ENCODE results near the gene LRRK1. TPM values are rescaled to one million over a fixed set of nuclear protein-coding genes. Genes with fewer than 3 reads are reported as not detected.

LRRK1 gene
- total RNA-seq, 1 donor: 20.2 TPM

GRCh38 chr15:101035611-101036010 lies 116.5 kb downstream of the LRRK1 start:
- peak in 2 of 3 donors; percentile 61 to 86 for DNase-seq (ENCODE audit: low read depth in 2 of 3, low spot score in 2 of 3)

GRCh38 chr15:101036189-101036588 lies 117.0 kb downstream of the LRRK1 start:
- no peak for DNase-seq (ENCODE audit: low read depth in 2 of 3, low spot score in 2 of 3)

- no peak for DNase-seq (ENCODE audit: low read depth in 2 of 3, low spot score in 2 of 3)
These were observed 118.1 kb downstream of the LRRK1 start for GRCh38 chr15:101037090-101037830.

- DNase-seq (ENCODE audit: low read depth in 2 of 3, low spot score in 2 of 3): no peak
These were observed 119.3 kb downstream of the LRRK1 start for GRCh38 chr15:101038327-101039003.

GRCh38 chr15:101039461-101039860 lies 120.3 kb downstream of the LRRK1 start:
- no peak for DNase-seq (ENCODE audit: low read depth in 2 of 3, low spot score in 2 of 3)

GRCh38 chr15:101042320-101042719 lies 123.2 kb downstream of the LRRK1 start:
- DNase-seq (ENCODE audit: low read depth in 2 of 3, low spot score in 2 of 3): no peak

- no peak for DNase-seq (ENCODE audit: low read depth in 2 of 3, low spot score in 2 of 3)
These were observed 123.9 kb downstream of the LRRK1 start for GRCh38 chr15:101043011-101043410.

GRCh38 chr15:101043911-101044624 lies 124.9 kb downstream of the LRRK1 start:
- DNase-seq (ENCODE audit: low read depth in 2 of 3, low spot score in 2 of 3): no peak

- no peak for DNase-seq (ENCODE audit: low read depth in 2 of 3, low spot score in 2 of 3)
These were observed 125.6 kb downstream of the LRRK1 start for GRCh38 chr15:101044625-101045235.

GRCh38 chr15:101045236-101045646 lies 126.1 kb downstream of the LRRK1 start:
- no peak for DNase-seq (ENCODE audit: low read depth in 2 of 3, low spot score in 2 of 3)

- no peak for DNase-seq (ENCODE audit: low read depth in 2 of 3, low spot score in 2 of 3)
These were observed 126.9 kb downstream of the LRRK1 start for GRCh38 chr15:101045835-101046691.

- DNase-seq (ENCODE audit: low read depth in 2 of 3, low spot score in 2 of 3): no peak
These were observed 127.7 kb downstream of the LRRK1 start for GRCh38 chr15:101046826-101047225.

GRCh38 chr15:101047301-101047781 lies 128.2 kb downstream of the LRRK1 start:
- DNase-seq (ENCODE audit: low read depth in 2 of 3, low spot score in 2 of 3): no peak

- no peak for DNase-seq (ENCODE audit: low read depth in 2 of 3, low spot score in 2 of 3)
These were observed 129.0 kb downstream of the LRRK1 start for GRCh38 chr15:101048176-101048575.

GRCh38 chr15:101048581-101049030 lies 129.4 kb downstream of the LRRK1 start:
- no peak for DNase-seq (ENCODE audit: low read depth in 2 of 3, low spot score in 2 of 3)

GRCh38 chr15:101049282-101049681 lies 130.1 kb downstream of the LRRK1 start:
- no peak for DNase-seq (ENCODE audit: low read depth in 2 of 3, low spot score in 2 of 3)

GRCh38 chr15:101049856-101050622 lies 130.9 kb downstream of the LRRK1 start:
- no peak for DNase-seq (ENCODE audit: low read depth in 2 of 3, low spot score in 2 of 3)

- DNase-seq (ENCODE audit: low read depth in 2 of 3, low spot score in 2 of 3): no peak
These were observed 131.6 kb downstream of the LRRK1 start for GRCh38 chr15:101050623-101051290.

Data from hematopoietic multipotent progenitor cell (in vitro differentiated cells).